Inflammatory macrophage (primary cell): ENCODE measurements around the gene MAP1S.

ENCODE experiments used
- DNase-seq, 2 donors: peaks; one replicate each; pipeline ENCODE4 v3.0.0-alpha.2; 2020 to 2022

MAP1S gene

GRCh38 chr19:17695198-17695597 lies 24.1 kb upstream of the MAP1S start:
- no peak for DNase-seq

- DNase-seq: peak; percentile 66 to 67
Measured at GRCh38 chr19:17703824-17704463, 15.3 kb upstream of the MAP1S start.

GRCh38 chr19:17706750-17707181 lies 12.5 kb upstream of the MAP1S start:
- no peak for DNase-seq

- DNase-seq: no peak
Measured at GRCh38 chr19:17711851-17712250, 7.4 kb upstream of the MAP1S start.

GRCh38 chr19:17716309-17716929 lies 2.9 kb upstream of the MAP1S start:
- DNase-seq: no peak

- DNase-seq: peak; percentile 35 to 54
Measured at GRCh38 chr19:17718550-17718946, 732 bp upstream of the MAP1S start.

GRCh38 chr19:17719730-17720400 lies 585 bp downstream of the MAP1S start:
- no peak for DNase-seq

GRCh38 chr19:17720440-17720839 lies 1.2 kb downstream of the MAP1S start:
- DNase-seq: peak in 1 of 2 donors; percentile 51

GRCh38 chr19:17721111-17721628 lies 1.9 kb downstream of the MAP1S start:
- DNase-seq: peak; percentile 19 to 38

- DNase-seq: peak; percentile 97 to 98
Measured at GRCh38 chr19:17721821-17722220, 2.5 kb downstream of the MAP1S start.

- no peak for DNase-seq
Measured at GRCh38 chr19:17722655-17723240, 3.5 kb downstream of the MAP1S start.

- DNase-seq: no peak
Measured at GRCh38 chr19:17724655-17725054, 5.4 kb downstream of the MAP1S start.

GRCh38 chr19:17725422-17726078 lies 6.3 kb downstream of the MAP1S start:
- DNase-seq: no peak

- DNase-seq: no peak
Measured at GRCh38 chr19:17726136-17726741, 7.0 kb downstream of the MAP1S start.

GRCh38 chr19:17726964-17727773 lies 7.9 kb downstream of the MAP1S start:
- DNase-seq: no peak

GRCh38 chr19:17727843-17728242 lies 8.6 kb downstream of the MAP1S start:
- no peak for DNase-seq

- DNase-seq: no peak
Measured at GRCh38 chr19:17733127-17733526, 13.8 kb downstream of the MAP1S start.

GRCh38 chr19:17734146-17734545 lies 14.9 kb downstream of the MAP1S start:
- DNase-seq: no peak

- DNase-seq: no peak
Measured at GRCh38 chr19:17735410-17735809, 16.1 kb downstream of the MAP1S start.

- no peak for DNase-seq
Measured at GRCh38 chr19:17737690-17738153, 18.4 kb downstream of the MAP1S start.
